NCI-H510A (cell line): ENCODE data around the gene EFL1.

Experiments
- DNase-seq: peaks from one replicate; lab custom pipeline; 2025; lab: John Stamatoyannopoulos, UW

EFL1 gene

DNA sequence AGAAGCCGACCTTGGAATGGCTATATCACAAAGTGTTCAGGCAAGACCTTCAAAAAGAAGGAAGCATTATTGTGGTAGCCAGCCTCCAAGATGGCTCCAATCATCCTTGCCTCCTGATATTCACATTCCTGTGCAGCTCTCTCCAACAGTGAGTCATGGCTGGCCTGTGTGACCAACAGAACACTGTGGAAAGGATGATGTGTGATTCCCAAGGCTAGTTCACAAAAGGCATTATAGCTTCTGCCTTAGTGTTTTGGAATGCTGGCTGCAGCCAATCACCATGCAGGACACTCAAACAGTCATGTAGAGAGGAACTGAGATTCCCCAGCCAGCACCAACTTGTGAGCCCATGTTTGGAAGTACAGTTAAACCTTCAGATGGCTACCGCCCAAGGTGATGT lies 102.6 kb downstream of the EFL1 start:
- no peak for DNase-seq

DNA sequence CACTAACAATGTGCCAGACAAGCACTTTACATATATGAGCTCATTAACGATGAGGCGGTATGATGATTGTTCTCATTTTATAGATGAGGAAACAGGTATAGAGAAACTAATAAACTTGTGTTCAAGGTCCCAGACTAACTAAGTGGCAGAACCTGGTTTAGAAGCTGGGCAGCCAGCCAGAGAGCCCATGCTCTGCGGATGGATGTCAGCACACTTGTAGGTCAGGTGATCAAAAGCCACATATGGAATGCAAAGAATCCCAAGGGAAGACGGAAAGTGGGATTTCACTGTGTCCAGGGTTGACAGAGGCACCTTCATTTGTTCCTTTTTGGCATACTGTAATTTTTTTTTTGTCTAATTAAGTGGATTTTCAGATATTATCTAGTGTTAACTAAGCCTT lies 103.7 kb downstream of the EFL1 start:
- no peak for DNase-seq

DNA sequence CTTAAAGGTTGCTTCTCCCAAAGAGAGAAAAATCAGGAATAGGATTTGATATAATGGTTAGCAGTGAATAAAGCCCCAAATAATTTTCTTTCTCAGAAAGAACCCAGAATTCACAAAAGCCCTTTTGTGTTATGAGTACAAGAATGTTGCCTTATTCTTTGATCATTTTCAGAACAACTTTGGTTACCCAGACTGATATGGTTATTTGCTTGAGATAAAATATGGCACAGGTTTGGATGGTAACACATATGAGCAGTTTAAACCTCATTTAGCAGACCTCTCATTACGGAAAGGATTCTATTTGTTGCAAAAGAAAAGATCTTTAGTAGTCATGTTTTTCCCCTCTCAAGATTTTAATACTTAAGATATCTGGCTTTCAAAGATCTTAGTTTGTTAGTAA lies 111.9 kb downstream of the EFL1 start:
- DNase-seq: no peak

DNA sequence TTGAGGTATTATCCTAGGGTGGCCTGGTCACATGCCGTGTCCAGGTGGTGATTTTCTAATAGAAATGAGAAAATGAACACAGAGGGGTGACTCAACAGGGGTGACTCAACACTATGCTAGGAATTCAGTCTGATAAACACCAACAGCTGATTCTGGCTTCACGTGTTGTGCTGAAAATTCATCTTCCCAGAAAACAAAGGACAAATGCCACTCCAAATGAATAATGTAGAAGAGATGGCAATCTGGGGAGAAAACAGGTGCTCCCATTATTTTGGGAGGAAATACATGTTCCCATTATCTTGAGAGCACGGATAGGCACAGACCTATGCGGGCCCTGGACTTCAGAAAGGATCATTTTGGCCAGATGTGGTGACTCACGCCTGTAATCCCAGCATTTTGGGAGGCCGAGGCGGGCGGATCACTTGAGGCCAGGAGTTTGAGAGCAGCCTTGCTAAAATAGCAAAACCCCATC lies 115.5 kb downstream of the EFL1 start:
- DNase-seq: no peak

DNA sequence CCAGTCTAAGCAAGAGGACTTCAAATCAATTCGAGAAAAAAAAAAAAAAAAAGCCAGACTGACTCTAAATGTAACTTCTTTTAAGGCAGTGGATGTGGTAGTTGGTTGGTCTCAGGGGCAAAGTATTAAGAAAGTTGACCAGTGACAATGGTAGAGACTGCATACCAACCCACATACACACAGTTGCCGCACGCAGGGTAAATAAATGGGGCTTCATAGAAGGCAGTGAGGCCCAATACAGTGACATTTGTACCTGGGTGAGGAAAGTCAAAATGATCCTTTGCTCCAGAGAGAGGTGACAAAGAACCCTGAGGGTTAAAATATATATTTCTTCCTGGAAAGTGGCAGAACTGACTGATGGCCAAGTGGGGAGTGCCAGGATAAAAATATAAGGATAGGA lies 116.0 kb downstream of the EFL1 start:
- DNase-seq: no peak

DNA sequence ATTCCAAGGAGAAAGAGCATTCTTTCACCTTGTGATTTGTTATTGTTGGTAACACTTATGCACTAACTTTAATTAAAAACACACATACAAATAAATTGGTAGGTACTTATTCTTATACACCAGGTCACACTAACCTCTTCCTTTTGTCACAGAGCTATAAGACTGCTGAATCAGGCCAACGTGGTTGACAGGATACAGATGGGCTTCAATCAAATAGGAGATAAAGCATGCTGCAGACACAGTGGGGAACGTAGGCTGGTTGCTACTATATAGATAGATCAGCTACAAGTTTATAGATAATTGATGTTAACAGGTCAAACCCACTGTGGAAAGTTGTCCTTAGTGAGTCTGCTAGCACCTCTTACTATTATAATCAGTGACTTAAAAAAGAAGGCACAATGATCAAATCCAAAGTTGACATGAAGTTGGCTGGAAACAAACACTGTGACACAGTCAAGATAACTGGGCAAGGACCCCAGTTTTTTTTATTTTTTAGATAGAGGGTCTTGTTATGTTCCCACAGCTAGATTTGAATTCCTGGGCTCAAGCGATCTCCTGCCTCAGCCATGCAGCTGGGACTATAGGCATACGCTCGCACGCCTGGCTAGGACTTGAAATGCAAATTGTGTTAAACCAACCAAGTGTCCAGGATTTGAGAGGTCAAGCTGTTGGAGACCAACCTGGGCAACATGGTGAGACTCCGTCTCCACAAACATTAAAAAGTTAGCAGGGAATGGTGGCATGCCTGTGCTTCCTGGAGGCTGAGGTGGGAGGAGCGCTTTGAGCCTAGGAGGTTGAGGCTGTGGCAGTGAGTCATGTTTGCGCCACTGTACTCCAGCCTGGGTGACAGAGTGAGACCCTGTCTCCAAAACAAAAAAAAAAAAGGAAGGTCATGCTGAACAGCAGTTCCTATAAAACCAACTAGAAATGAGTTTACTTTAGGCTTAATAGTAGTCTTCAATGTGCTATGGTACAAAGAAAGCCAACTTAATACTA lies 118.8 kb downstream of the EFL1 start:
- no peak for DNase-seq

DNA sequence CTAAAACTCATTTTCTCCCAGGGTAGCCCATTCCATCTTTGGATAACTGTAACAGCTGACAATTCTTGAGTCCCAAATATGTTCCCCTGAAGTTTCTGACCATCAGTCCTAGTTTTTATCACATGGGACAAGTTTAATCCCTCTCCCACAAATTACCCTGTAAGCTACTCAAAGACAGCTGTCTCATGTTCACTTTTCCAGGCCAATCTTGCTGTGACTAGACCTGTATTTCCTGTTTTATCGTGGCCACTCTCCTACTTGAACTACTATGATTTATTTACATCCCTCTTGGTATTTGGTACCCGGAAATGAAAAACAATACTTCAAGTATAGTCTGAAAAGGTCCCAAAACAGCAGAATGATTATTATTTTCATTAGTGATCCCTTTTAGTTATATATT lies 121.6 kb downstream of the EFL1 start:
- no peak for DNase-seq

DNA sequence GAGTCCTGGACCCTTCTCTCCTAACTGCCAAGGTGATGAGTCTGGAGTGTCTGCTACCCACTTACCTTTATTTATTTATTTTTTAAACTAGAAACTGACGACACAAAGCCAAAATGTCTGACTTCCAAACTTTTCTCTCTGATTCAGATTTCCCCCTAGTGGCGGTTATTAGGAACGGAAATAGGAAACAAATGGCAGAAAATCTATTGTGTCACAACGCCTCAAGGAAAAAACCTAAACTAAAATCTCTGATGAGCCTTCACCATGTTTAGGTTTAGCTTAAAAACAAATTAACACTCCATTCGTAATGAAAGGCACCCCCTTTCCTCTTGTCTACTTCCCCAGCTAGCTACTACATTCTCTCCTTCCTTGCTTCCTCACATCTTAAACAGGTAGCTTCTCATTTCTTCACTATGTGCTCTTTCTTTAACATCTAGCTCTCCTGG lies 122.7 kb downstream of the EFL1 start:
- DNase-seq: no peak

DNA sequence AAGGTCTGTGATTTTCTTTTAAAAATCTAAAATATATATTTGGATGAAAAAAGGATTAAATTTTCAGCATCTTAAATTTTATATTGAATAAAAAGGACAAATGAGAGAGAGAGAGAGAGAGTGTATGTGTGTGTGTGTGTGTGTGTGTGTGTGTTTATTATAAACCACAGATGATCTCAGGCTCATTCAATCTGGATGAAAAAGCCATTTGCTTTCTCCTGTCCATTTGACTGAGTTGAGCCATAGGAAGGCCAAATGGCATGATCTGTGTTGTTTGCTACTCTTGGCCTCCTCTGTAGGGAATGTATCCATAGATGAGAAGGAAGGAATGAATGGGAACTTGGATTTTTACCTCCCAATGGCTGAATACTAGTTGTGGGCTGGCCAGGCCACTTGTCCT lies 124.2 kb downstream of the EFL1 start:
- no peak for DNase-seq

DNA sequence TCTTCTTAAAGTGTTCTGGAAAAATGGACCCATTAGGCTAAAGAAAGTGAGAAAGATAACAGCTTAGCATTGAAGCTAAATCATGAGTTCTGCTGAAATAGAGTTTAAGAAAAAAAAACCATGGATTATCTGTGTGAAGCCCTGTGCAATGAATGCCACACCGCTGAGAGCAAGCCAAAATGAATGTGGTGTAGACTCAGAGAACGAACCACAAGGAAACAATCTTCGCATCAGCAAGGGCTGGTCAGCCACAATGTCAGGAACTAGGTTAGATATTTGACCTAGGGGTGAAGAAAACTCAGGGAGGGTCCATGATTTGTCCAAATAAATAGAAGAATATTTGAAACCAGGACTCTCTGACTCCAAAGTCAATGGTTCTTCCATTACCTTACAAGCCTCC lies 125.3 kb downstream of the EFL1 start:
- no peak for DNase-seq

DNA sequence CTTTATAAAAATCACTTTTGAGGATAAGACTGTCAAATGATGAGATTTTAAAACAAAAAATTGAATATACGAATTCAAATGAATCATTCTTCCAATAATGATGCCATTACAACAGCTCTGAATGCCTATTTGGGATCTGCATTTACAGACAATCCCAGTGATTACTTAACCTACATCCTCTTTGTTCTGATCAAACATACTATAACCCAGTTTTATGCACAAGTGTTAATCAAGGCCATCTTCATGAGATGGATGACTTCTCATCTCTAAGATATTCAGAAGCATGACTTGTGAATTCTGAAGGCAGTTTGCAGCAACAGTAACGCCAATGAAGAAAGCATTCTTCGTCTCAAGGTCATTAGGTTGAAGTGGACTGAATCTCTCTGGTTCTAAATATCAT lies 126.4 kb downstream of the EFL1 start:
- no peak for DNase-seq

DNA sequence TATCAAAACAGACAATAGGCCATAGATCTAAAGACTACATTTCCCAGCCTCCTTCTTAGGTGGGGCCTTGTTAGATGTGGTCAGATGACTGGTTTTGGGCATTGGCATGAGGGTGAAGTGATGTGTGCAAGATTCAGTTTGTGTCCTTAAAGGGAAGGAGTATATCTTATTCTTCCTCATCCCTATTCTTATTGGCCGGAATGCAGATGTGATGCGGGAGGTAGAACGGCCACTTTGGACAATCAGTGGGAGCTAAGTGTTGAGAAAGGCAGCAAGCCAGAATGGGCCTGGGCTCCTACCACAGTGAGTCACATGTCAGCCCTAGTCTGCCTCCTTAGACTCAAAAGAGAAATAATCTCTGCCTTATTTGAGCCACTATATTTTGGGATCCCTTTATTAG lies 126.9 kb downstream of the EFL1 start:
- DNase-seq: no peak

DNA sequence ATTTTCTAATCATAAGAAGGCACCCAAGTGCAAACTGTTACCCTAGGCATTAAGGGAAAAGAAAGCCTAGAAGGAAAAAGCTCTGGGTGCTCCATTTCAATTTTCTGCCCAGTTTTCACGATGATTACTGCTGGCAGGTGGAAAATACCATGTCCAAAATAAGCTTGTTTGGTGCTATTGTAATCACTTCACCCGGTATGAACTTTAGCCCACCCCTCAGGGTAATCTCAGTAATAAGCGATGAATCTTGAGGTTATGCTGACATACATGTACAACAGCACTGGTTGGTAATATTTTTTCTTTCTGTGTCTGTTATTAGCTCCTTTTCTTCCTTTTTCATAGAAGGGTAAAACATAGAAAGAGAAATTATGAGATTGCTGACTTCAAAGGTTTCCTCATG lies 128.1 kb downstream of the EFL1 start:
- no peak for DNase-seq

DNA sequence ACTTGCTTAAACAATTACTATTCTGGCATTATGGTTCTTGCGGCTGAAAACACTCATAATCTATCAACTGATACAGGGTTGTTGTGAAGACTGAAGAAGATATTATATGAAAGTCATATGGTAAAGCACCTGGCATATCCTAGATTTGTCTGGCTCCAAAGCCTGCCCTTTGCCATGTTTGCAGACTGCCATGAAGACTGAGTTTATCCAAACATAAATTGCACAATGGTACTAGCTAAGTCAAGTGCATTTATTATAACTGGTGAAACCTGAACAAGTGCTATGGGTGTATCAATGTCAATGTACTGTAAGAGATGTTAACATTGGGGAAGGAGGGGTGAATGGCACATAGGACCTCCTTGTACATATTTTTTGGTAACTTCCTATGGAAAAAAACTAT lies 129.3 kb downstream of the EFL1 start:
- peak; percentile 40 for DNase-seq

DNA sequence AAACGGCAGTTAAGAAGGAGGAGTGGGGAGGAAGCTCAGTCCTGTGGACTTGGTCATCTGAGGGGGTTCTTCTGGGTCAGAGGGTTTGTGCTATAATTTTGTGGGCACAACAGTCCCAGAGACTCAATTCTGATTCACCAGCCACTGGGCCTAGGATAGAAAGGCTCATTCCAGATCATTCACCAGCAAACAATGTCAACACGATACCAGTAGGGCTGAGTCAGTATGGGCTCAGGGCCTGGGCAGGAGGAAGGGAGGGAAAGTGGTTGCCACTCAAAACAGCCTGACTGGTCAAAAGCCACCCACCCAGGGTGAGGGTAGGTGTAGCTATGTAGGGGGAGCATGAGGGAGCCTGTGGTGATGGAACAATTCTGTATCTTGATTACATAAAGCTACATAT lies 129.8 kb downstream of the EFL1 start:
- no peak for DNase-seq

DNA sequence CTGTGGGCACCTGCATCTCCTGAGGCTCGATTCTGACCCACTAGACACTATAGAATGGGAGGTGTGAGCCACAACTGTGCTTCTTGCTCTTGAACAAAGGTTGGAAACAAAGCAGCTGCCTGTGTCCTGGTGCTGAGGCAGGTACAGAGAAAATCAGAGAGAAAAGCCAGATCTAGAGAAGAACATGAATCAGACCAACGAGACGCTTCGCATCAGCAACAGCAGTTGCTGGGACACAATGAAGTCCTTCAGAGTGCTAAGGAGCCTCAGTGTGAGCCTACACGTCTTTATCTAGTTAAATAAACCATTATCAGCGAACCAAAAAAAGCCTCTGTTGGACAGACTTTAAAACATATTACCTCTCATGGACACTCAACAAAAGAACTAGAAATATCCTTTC lies 130.4 kb downstream of the EFL1 start:
- no peak for DNase-seq

DNA sequence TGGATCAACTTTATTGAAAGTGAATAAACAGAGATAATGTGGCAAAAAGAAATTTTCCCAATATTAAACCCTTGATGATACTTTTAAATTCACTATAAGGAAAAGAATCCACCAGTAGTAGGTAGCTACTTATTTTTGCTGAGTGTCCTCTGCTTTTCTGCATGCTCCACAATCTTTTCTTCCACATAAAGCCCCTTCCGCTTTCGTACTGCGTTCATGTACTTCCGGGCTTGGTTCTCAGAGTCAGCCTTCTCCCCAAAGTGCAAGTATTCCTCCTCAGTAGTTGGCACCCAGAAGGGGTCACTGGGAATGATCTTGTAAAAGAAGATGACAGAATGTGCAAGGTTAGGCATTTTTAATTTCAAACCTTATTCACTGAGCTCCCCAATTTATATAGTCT lies 132.3 kb downstream of the EFL1 start:
- DNase-seq: no peak

DNA sequence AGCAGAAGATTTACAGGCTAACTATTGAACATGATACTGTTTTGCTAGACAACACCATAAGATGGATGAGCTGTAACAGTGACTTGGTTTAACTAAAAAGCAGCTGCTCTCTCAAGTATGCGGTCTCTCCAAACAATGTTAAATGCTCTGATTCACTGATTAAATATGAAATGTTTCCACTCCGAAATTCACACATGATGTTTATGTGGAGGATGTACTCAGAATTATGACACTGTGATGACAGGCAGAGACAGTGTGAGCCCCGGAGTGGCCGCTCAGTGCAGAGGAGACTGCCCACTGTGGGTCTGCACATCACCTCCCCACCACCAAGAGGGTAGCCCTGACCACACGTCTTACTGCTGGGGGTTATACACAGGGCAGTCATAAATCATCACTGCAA lies 132.8 kb downstream of the EFL1 start:
- no peak for DNase-seq

DNA sequence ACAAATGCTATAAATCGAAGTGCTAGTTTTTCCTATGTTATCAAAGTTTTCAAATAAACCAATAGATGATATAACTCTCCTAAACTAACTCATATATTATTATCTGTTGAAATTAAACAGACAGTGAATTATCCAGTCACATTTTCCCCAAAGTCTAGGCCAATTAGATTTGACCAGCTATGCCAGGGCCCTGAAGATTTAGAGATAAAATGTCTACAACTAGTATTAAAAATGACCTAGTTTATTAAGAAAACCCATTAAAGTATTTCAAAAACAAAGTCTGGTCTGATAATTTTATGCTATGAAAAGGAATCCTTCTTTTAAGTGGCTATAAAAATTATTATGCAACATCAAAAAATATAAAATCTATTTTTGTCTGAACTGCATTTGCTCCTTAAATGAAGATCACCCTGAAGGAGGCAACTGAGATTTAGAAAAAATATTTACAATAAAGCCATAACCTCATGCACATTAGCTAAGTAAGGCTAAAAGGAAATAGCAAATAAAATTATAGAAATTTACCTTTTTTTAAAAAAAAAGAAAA lies 133.3 kb downstream of the EFL1 start:
- DNase-seq: no peak

DNA sequence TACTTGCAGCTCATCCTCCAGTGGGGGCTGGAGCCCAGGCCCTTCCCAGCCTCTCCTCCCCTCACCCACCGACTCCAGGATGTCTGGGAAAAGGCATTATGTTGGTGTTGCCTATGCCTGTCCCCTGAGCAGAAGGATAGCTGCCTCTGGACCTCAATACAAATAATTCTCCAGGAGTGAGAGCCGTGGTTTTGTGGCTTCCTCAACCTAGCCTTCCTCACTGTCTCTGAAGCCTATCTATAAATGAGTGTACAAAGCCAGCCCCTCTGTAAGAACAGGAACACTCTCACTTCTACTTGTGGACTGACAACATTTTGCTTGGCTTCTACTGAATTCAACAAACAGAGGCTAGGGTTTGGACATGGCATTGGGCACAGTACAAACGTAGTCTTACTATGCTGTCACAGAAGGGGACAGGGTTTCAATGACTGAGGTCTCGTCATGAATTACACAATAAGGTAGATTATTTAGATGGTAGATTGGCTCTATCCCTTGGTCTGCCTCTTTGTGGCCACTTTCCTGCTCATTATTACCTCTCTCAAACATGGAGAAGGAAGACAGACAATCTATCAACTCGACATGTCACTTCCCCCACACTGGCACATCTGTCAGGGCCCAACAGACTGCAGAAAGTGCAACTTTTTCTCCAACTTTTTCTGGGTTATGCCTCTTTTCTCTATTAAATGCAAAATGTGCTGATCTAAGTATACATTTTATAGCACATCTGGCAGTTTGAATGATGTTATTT lies 134.0 kb downstream of the EFL1 start:
- DNase-seq: no peak

DNA sequence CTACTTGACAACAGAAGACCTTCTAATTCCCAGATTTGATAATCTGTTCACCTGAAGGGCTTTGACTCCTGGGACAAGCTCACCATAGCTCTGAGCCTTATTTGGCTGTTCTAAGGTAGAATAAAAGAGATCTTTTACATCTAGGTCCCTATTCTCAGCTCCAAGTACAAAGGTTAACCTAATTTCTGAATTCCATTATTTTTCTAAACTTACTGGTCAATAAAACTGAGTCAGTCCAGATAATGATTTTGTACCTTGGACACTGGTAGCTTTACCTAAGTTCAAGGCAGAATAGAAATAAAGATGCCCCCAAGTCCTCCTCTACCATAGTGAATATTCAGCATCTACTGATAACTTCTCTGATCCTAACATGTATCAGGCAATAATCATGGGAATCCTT lies 135.0 kb downstream of the EFL1 start:
- no peak for DNase-seq

DNA sequence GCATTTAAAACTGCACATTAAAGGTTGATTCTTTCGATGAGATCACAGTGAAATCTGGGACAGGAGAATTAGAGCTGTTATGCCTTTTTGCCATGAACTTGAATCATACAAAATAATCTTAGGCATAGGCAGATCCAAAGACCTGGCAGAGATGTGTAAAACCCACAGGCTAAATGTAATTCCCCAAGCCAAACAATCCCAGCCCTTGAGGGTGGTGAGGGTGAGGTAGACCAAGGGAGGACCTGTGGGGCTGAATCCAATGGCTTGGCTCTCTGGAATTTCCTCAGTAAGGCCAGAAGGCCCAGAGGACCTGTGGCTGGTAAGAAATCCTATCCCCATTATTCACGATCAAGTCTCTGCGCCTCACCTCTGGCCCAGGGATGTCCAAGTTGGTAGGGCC lies 136.2 kb downstream of the EFL1 start:
- no peak for DNase-seq
